NCI-H2227 (cell line): ENCODE data around the gene PRKD2.
"Not testable (repeated sequence)": the region's sequence is repeated elsewhere in the genome, so short reads cannot be mapped to it uniquely, and the experiment has no call there.

Source experiments
- DNase-seq: peaks from one replicate; lab custom pipeline; 2025; ENCODE audit not compliant: unreplicated experiment; lab: John Stamatoyannopoulos, UW

The PRKD2 gene

GRCh38 chr19:46712768-46713338 is 4.1 kb downstream of the PRKD2 start:
- DNase-seq: not testable (repeated sequence)

GRCh38 chr19:46710687-46711086 is 6.2 kb downstream of the PRKD2 start:
- DNase-seq: no peak

GRCh38 chr19:46704379-46705076 is 12.4 kb downstream of the PRKD2 start:
- peak; percentile 34 for DNase-seq

- no peak for DNase-seq
Measured at GRCh38 chr19:46700704-46701103, 16.2 kb downstream of the PRKD2 start.

- DNase-seq: no peak
Measured at GRCh38 chr19:46698395-46699321, 18.3 kb downstream of the PRKD2 start.

GRCh38 chr19:46697204-46697960 is 19.5 kb downstream of the PRKD2 start:
- DNase-seq: no peak

GRCh38 chr19:46696866-46697203 is 20.1 kb downstream of the PRKD2 start:
- no peak for DNase-seq

GRCh38 chr19:46696052-46696451 is 20.9 kb downstream of the PRKD2 start:
- no peak for DNase-seq

GRCh38 chr19:46693760-46694159 is 23.2 kb downstream of the PRKD2 start:
- DNase-seq: no peak

GRCh38 chr19:46692918-46693722 is 23.8 kb downstream of the PRKD2 start:
- no peak for DNase-seq

GRCh38 chr19:46691948-46692347 is 25.0 kb downstream of the PRKD2 start:
- DNase-seq: no peak

- DNase-seq: no peak
Measured at GRCh38 chr19:46691104-46691503, 25.8 kb downstream of the PRKD2 start.

GRCh38 chr19:46689358-46689757 is 27.6 kb downstream of the PRKD2 start:
- no peak for DNase-seq

GRCh38 chr19:46687438-46688145 is 29.3 kb downstream of the PRKD2 start:
- no peak for DNase-seq

GRCh38 chr19:46685189-46685588 is 31.7 kb downstream of the PRKD2 start:
- DNase-seq: no peak

GRCh38 chr19:46678110-46678732 is 38.7 kb downstream of the PRKD2 start:
- DNase-seq: peak; percentile 14

- DNase-seq: peak; percentile 21
Measured at GRCh38 chr19:46674416-46675178, 42.3 kb downstream of the PRKD2 start.

- DNase-seq: no peak
Measured at GRCh38 chr19:46670813-46671212, 46.1 kb downstream of the PRKD2 start.

GRCh38 chr19:46668662-46669061 is 48.3 kb downstream of the PRKD2 start:
- DNase-seq: no peak
